KBM-7 (cell line): ENCODE results near the gene SIGLEC8.
"Not testable (repeated sequence)": the region's sequence is repeated elsewhere in the genome, so short reads cannot be mapped to it uniquely, and the experiment has no call there.

ENCODE experiments used
- DNase-seq: peaks from one replicate; pipeline ENCODE4 v3.0.0-alpha.2; 2015
- in situ Hi-C: fragments of 300-500 bp; cut with MboI; formaldehyde crosslinking; loops from 2 replicates; pipeline ENCODE4 v1.14.3; 2020; ENCODE audit warnings: low sequenced_read_pairs, low pct_unique_long_range_greater_than_20kb, mixed read lengths

Gene SIGLEC8

DNA sequence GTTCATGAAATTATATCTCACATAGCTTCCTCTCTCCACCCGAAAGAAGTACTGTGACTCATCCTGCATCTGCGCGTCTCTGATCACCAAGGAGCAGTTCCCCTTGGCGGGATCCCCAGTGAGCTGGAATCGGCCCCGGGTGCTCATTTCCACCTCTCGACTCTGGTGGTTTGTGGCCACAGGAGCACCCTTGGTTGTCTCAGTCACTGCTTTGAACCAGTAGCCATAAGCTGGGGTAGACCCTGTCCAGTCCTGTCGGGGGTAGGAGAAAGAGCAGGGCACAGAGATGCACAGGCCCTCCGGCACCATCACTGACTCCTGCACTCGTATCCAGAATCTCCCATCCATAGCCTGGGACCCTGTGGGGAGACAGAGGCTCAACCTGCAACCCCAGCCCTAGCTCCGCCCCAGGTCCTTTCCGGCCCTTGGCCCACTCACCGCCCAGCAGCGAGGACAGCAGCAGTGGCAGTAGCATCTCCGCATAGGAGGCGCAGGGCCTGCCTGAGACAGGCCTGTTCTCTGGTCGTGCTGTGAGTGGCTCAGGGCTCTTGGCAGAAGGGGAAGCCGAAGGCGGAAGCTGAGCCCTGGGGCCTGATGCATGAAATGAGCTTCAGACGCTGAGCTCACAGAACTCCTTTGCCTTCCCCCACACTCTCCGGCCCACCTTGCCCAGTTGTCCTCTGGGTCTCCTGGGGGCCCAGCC is 41.0 kb downstream of the SIGLEC8 start, which contains the start of gene SIGLEC10:
Gene SIGLEC10 (minus strand): TSS at position 536 of the 703 bp plus-strand sequence. CDS start 61 bp downstream, at position 475.
- DNase-seq, result peak; percentile 89
- in situ Hi-C loops, result no loop called here

DNA sequence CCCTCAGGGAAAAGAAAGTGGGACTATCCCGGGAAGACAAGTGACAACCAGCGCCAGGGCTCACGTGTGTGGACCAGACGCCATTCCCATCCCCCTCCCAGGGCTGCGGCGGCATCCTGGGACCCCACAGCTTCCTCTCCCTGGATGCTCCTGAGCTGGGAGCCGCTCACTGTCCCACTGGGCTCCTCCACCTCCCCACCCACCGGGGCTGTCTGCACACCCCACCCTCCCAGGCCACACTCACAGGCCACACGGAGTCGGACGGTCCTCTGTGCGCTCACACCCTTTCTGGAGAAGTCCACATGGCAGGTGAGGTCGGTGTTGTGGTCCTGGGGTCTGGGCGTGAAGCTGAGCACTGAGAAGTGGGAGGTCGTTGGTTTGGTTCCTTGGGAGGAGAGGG is 41.8 kb downstream of the SIGLEC8 start:
- DNase-seq, in situ Hi-C loops: not testable (repeated sequence)

DNA sequence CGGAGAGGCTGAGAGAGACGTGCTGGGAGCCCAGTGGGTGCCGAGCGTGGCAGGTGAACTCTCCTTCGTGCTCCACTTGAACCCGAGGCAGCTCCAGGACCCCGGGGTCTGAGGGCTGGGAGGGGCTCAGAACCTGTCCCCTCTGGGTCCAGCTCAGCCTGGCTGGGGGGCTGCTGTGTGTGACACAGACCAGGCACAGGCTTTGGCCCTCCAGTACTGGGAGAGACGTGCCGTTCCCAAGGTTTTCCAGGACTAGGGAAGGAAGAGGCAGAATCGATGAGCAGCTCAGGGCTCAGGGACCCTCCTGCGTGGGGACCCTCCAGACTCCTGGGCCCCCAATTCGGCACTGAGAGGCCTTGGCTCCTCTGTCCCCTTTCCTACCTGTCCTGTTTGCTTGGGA is 43.1 kb downstream of the SIGLEC8 start:
- DNase-seq, result no peak
- in situ Hi-C loops, result no loop called here

DNA sequence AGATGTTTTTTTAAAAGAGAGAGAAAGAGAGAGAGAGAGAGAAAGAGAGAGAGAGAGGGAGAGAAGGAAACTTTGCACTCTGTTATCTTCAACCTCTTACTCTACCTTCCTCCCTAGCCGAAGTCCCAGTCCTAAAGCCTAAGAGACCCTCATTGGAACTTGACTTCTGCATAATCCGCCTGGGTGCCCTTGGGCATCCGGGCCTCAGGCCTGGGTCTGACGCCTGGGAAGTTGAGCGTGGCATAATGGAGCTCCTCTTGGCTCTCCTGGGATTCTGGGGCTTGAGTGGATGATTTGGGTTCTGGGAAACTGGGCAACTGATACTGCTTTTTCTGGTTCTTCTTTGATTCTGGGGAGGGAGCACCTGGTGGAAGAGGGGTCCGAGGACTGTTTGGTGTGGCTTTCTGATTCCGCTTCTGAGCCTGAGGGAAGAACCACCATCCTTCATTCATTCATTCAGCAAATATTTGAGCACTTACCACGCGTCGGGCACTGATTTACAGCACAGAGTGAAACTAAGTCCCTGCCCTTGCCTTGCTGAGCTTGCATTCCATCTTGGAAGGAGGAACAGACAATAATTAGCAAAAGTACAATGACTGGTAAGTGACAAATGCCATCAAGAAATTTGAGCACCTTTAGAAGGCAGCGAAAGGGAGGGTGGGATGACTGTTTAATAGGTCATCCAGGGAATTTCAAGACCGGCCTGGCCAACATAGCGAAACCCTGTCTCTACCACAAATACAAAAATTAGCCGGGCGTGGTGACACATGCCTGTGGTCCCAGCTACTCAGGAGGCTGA is 47.1 kb downstream of the SIGLEC8 start:
- no peak for DNase-seq
- in situ Hi-C loops, result no loop called here

DNA sequence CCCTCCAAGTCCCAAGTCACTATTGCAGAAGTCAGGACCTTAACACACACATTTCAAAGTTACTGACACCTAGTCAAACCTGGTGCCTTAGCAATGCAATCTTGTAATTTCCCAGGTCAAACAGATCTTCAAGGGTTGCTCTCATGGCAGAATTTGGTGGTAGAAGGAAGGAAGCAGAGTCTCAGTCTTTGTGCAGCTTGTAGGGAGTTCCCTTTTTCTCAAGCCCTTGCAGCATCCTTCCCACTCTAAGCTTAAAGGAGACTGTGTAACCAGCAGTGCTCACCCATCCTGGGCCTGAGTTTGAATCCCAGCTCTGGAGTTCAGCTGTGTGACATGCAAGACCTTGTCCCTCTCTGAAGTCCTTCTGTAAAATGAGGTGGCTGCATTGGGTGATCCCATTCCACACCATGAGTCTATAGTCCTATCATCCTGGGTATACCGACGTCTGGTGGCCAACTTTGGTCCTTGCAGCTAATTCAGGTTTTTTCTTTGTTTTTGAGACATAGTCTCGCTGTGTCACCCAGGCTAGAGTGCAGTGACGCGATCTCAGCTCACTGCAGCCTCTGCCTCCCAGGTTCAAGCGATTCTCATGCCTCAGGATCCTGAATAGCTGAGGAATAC is 50.6 kb downstream of the SIGLEC8 start:
- DNase-seq, result peak; percentile 83
- in situ Hi-C loops, result no loop called here

DNA sequence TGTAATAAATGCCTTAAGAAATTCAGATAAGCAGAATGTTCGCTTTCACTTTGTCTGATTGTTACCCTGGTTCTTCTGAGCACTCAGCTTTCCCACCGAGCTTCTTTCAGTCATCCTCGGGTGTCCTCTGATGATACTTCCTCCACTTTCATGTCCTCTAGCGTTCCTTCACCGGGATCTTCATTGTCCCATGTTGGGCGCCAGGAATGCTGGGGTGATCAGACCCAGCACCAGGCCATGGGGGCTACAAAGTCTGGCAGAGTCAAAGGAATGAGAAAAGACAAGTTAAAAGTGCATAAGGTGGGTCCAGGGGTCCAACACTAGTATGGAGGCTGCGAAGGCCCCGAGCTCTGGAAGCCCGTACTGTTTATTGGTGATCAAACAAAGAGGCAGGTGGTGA is 56.1 kb downstream of the SIGLEC8 start:
- in situ Hi-C loops, result no loop called here
- no peak for DNase-seq
